Neuron (in vitro differentiated cells): ENCODE data around the gene UTP11.

ENCODE experiments used
- H2AFZ ChIP-seq: one replicate; pipeline ENCODE4 v1.6.1; 2013; ENCODE audit warnings: low read depth, mild to moderate bottlenecking, inconsistent platforms, low read length, moderate library complexity
- H3K27me3 ChIP-seq: one replicate; pipeline ENCODE4 v1.6.1; 2013; ENCODE audit warnings: low read length; ENCODE audit not compliant: insufficient read depth
- H3K36me3 ChIP-seq: one replicate; pipeline ENCODE4 v1.6.1; 2013; ENCODE audit warnings: low read length; ENCODE audit not compliant: insufficient read depth
- H3K4me1 ChIP-seq: one replicate; pipeline ENCODE4 v1.6.1; 2013; ENCODE audit warnings: low read length; ENCODE audit not compliant: insufficient read depth
- H3K4me3 ChIP-seq: 2 replicates; pipeline ENCODE4 v1.5.1; 2013; ENCODE audit warnings: mild to moderate bottlenecking, low read length, moderate library complexity
- H3K9me3 ChIP-seq: one replicate; pipeline ENCODE4 v1.6.1; 2013; ENCODE audit warnings: low read length

UTP11 gene

GRCh38 chr1:37997256-37998088 is 15.1 kb upstream of the UTP11 start:
- no peaks in the 10 kb centered on the region for H3K36me3 ChIP-seq
- H3K4me3 ChIP-seq: no peak overlapping the region
- H3K4me1 ChIP-seq: peaks cover 22% of the 10 kb centered on the region
- no peaks in the 10 kb centered on the region for H3K9me3 ChIP-seq
- no peaks in the 10 kb centered on the region for H3K27me3 ChIP-seq
- no peak overlapping the region for H2AFZ ChIP-seq

- no peak overlapping the region for H2AFZ ChIP-seq
- H3K9me3 ChIP-seq: no peaks in the 10 kb centered on the region
- H3K4me3 ChIP-seq: no peak overlapping the region
- H3K27me3 ChIP-seq: no peaks in the 10 kb centered on the region
- H3K36me3 ChIP-seq: no peaks in the 10 kb centered on the region
- peaks cover 22% of the 10 kb centered on the region for H3K4me1 ChIP-seq
These were observed 14.3 kb upstream of the UTP11 start for GRCh38 chr1:37998089-37998808.

- Histone ChIP-seq H2AFZ (no peak overlapping the region), H3K4me3 (no peak overlapping the region), H3K4me1 (peaks cover 24% of the 10 kb centered on the region), H3K9me3 (no peaks in the 10 kb centered on the region), H3K27me3 (no peaks in the 10 kb centered on the region), H3K36me3 (no peaks in the 10 kb centered on the region)
These were observed 13.6 kb upstream of the UTP11 start for GRCh38 chr1:37998913-37999429.

- Histone ChIP-seq H2AFZ (no peak overlapping the region), H3K27me3 (no peaks in the 10 kb centered on the region), H3K4me1 (peaks cover 30% of the 10 kb centered on the region), H3K36me3 (no peaks in the 10 kb centered on the region), H3K4me3 (no peak overlapping the region), H3K9me3 (no peaks in the 10 kb centered on the region)
These were observed 12.9 kb upstream of the UTP11 start for GRCh38 chr1:37999430-38000232.

GRCh38 chr1:38000233-38000528 is 12.4 kb upstream of the UTP11 start:
- Histone ChIP-seq H3K9me3 (no peaks in the 10 kb centered on the region), H2AFZ (peak overlapping the region; percentile 24), H3K27me3 (no peaks in the 10 kb centered on the region), H3K4me1 (peaks cover 32% of the 10 kb centered on the region), H3K4me3 (no peak overlapping the region), H3K36me3 (no peaks in the 10 kb centered on the region)

GRCh38 chr1:38000529-38001455 is 11.7 kb upstream of the UTP11 start:
- H3K36me3 ChIP-seq: no peaks in the 10 kb centered on the region
- no peaks in the 10 kb centered on the region for H3K27me3 ChIP-seq
- no peaks in the 10 kb centered on the region for H3K9me3 ChIP-seq
- H3K4me1 ChIP-seq: peaks cover 34% of the 10 kb centered on the region
- peak overlapping the region; percentile 24 for H2AFZ ChIP-seq
- H3K4me3 ChIP-seq: no peak overlapping the region

- peaks cover 36% of the 10 kb centered on the region for H3K4me1 ChIP-seq
- H3K4me3 ChIP-seq: peak overlapping the region; percentile 56
- H3K9me3 ChIP-seq: no peaks in the 10 kb centered on the region
- H3K36me3 ChIP-seq: no peaks in the 10 kb centered on the region
- no peaks in the 10 kb centered on the region for H3K27me3 ChIP-seq
- no peak overlapping the region for H2AFZ ChIP-seq
These were observed 9.0 kb upstream of the UTP11 start for GRCh38 chr1:38003261-38004250.

- H3K4me3 ChIP-seq: peak overlapping the region; percentile 56
- peak overlapping the region; percentile 19 for H2AFZ ChIP-seq
- no peaks in the 10 kb centered on the region for H3K9me3 ChIP-seq
- H3K36me3 ChIP-seq: no peaks in the 10 kb centered on the region
- H3K27me3 ChIP-seq: no peaks in the 10 kb centered on the region
- peaks cover 32% of the 10 kb centered on the region for H3K4me1 ChIP-seq
These were observed 8.0 kb upstream of the UTP11 start for GRCh38 chr1:38004284-38005108.

- H3K27me3 ChIP-seq: no peaks in the 10 kb centered on the region
- H3K9me3 ChIP-seq: no peaks in the 10 kb centered on the region
- H2AFZ ChIP-seq: peak within 1 kb of the TSS; percentile 19
- peak within 1 kb of the TSS; percentile 56 for H3K4me3 ChIP-seq
- H3K4me1 ChIP-seq: peaks cover 23% of the 10 kb centered on the region
- no peaks in the 10 kb centered on the region for H3K36me3 ChIP-seq
These were observed 7.1 kb upstream of the UTP11 start, which contains the start of gene FHL3 for GRCh38 chr1:38005195-38006007. TSS of gene FHL3 (minus strand) at chr1:38005514. CDS start at chr1:37999412, 6,102 bp downstream.

GRCh38 chr1:38006008-38006828 is 6.3 kb upstream of the UTP11 start:
- peak overlapping the region; percentile 26 for H3K4me3 ChIP-seq

More at GRCh38 chr1:38006008-38006828, 6.3 kb upstream of the UTP11 start:
- peaks cover 15% of the 10 kb centered on the region for H3K4me1 ChIP-seq
- no peaks in the 10 kb centered on the region for H3K27me3 ChIP-seq
- H3K9me3 ChIP-seq: no peaks in the 10 kb centered on the region
- H3K36me3 ChIP-seq: no peaks in the 10 kb centered on the region
- no peak overlapping the region for H2AFZ ChIP-seq
